HG02943 (cell line): ENCODE results near the gene SEC11A.
A peak's percentile ranks its signal among the peaks of the same experiment; 100 is the strongest.
"Not testable (repeated sequence)": the region's sequence is repeated elsewhere in the genome, so short reads cannot be mapped to it uniquely, and the experiment has no call there.

Experiments
- ATAC-seq: cut with Tn5 transposase; IDR thresholded peaks from one replicate; pipeline ENCODE4 v1.9.1; 2021; ENCODE audit warnings: mild to moderate bottlenecking, low read depth, moderate library complexity; ENCODE audit not compliant: unreplicated experiment

The SEC11A gene

GRCh38 chr15:84686446-84686845 is 29.5 kb downstream of the SEC11A start:
- not testable (repeated sequence) for ATAC-seq

- ATAC-seq = no peak
Measured at GRCh38 chr15:84685304-84685703, 30.6 kb downstream of the SEC11A start.

DNA sequence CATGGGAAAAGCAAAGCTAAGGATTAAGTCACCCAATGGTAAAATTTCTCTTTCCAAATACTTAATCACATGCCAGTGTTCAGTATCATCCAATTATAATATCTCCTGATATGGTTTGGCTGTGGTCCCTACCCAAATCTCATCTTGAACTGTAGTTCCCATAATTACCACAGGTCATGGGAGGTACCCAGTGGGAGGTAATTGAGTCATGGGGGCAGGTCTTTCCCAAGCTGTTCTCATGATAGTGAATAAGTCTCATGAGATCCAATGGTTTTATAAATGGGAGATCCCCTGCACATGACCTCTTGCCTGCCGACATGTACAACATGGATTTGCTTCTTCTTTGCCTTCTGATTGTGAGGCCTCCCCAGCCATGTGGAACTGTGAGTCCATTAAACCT is 31.8 kb downstream of the SEC11A start:
- no peak for ATAC-seq

- no peak for ATAC-seq
Measured at GRCh38 chr15:84681831-84682230, 34.1 kb downstream of the SEC11A start.

DNA sequence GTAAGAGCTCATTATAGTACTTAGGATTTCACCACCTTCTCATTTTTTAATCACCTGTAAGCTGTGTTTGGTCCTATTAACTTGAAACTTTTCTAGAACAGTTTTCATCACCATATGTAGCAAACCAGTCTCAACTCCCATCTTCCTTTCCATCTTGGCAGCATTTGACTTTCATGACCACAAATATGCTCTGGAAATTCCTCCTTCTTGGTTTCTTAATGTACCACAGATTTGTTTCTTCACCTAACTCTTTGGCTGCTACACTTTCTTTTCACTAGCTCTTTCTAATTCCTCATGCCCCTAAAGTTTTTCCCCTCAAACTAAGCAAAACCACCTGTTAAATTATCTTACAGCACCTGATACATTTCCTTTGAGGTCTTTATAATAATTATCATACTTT is 44.7 kb downstream of the SEC11A start:
- ATAC-seq = no peak

GRCh38 chr15:84669726-84670125 is 46.2 kb downstream of the SEC11A start:
- ATAC-seq = no peak

GRCh38 chr15:84668221-84668982 is 47.5 kb downstream of the SEC11A start:
- ATAC-seq = no peak

DNA sequence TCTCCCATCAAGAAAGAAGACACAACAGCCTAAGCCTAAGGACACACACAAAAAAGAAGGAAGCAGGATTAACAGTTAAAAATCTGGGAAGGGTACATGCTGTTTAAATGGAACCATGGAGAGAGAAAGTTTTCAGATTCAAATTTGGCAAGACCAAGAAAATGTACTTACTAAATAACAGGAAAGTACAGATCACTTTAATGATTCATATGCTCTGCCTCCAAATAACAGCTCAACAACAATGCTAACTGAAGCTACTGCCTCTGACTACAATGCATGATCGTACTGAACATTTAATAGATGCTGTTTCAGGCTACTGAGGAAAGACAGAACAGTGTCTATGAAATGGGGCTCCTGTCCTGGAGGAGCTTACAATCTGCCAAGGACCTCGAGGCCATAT is 49.6 kb downstream of the SEC11A start:
- no peak for ATAC-seq

DNA sequence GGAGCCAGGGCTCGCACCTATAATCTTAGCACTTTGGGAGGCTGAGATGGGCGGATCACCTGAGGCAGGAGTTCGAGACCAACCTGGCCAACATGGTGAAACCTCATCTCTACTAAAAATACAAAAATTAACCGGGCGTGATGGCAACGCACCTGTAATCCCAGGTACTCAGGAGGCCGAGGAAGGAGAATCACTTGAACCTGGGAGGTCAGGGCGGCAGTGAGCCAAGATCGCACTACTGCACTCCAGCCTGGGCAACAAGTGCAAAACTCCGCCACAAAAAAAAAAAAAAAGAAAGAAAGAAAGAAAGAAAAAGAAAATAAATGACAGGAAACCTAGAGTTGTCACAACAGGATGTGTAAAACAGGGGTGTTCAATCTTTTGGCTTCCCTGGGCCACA is 54.9 kb downstream of the SEC11A start:
- ATAC-seq = no peak

DNA sequence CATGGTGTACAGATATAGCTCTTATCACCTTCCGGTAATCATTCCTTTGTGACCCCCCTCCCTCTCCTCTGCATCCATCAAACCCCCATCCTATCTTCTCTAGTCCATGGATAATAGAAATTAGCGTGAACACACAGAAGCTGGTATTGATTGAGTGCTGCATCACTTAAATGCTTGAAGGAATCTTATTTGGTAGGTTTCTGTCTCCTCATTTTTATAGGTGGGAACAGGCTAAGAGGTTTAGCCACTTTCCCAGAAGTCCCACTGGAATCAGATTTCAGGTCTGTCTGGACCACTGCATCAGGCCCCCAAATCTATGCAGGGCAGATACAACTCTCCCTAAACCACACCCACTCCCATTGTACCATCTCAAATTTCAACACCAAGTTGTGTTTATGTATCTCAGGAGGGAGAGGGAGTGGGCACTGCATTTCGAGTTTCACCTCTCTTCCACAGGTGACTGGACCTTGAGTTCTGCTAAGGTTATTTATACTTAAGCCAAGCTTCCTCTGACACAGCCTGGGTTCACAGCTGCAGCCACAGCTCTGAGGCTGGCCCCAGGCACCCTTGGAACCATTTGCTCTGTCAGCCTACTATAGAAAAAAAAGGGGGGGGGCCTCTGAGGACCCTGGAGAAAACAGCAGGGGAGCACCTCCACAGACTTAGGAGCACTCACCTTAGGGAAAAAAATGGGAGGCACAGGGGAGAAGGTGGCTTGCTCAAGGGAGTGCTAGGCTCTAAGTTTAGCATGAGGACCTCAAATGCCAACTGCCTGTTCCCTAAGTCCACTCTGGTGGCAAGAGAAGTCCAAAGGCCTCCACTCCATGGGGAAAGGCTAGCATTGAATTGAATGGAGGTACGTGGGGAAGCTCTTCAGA is 55.8 kb downstream of the SEC11A start:
- ATAC-seq = no peak

DNA sequence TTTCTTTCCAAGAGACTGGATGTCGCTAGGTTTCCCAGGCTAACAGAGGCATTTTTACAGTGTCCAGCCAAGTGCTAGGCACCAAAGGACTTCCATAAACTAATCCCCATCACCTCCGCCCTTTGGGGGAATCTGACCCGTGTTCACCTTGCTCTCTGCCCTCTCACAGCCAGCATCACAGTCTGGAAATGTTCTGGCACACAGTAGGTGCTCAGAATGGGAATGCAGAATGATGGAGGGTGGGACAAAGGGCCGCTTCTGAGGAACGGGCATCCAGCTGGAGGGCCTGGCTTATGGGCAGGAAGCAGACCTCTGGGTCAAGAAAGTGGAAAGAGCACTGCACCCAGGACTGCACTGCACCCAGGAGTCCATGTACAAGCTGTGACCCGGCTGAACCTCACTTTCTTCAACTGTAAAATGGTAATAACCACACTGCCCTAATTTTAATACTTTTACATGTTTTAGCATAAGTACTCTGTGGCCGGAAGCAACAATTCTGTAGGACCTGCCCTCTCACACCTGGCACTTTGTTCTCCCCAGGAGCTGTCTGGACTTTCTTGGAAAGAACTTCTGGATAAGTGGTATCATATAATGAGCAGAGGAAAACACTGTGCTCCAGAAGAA is 57.0 kb downstream of the SEC11A start:
- no peak for ATAC-seq

- peak; percentile 66 for ATAC-seq
Measured at GRCh38 chr15:84658080-84658787, 57.7 kb downstream of the SEC11A start, which contains the start of gene NMB. Gene NMB (minus strand): TSS chr15:84658199. CDS start chr15:84658152, 47 bp downstream.

- no peak for ATAC-seq
Measured at GRCh38 chr15:84657748-84658079, 58.2 kb downstream of the SEC11A start.

DNA sequence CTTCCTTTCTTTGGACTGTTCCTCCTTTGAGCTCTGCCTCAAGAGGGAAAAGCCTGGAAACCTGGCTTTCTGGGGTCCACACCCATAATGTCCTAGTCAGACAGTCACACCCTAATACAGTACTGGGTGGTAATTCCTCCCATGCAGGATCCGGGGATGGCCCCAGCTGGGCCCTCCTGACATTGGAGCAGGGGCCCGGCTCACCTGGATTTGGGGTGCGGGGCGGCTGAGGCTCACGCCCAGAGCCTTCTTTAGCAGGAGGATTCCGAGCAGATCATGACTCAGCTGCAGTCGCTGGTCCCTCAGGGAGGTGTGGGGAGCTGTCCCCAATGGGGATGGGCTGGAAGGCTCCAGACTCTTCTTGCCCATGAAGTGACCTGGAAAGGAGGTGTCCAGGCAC is 59.0 kb downstream of the SEC11A start:
- ATAC-seq = no peak

- ATAC-seq = peak; percentile 34
Measured at GRCh38 chr15:84654689-84655453, 61.1 kb downstream of the SEC11A start.

GRCh38 chr15:84653910-84654688 is 61.8 kb downstream of the SEC11A start, which contains the start of gene WDR73:
Gene WDR73 (minus strand): TSS chr15:84654283. CDS start chr15:84654274, 9 bp downstream.
- ATAC-seq = peak; percentile 72

DNA sequence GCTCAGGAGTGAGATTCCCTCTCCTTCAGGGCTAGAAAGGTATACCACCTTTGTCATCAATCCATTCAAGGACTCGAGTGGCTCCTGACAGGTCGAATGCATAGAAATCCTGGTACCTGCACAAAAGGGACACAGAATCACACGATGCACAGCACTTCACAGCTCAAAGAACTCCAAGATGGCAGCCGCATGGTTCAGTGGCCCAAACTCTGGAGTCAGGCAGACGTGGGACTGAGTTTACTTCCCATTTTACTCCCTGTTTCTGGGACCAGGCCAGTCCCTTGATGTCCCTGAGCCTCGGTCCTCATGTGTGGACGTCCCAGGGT is 62.4 kb downstream of the SEC11A start:
- ATAC-seq = no peak

DNA sequence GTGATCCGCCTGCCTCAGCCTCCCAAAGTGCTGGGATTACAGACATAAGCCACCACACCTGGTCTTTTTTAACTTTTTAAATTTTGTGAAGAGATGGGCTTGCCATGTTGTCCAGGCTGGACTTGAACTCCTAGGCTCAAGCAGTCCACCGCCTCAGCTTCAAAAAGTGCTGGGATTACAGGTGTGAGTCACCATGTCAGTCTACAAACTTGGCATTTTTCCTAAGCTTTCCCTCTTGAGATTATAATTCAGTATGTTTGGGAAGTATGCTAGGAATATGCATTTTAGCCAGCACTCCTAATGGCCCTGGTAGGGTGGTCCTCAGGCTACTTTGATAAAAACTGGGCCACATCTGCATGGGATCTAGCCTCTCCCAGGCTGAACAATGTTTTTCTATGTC is 66.2 kb downstream of the SEC11A start:
- ATAC-seq = no peak

DNA sequence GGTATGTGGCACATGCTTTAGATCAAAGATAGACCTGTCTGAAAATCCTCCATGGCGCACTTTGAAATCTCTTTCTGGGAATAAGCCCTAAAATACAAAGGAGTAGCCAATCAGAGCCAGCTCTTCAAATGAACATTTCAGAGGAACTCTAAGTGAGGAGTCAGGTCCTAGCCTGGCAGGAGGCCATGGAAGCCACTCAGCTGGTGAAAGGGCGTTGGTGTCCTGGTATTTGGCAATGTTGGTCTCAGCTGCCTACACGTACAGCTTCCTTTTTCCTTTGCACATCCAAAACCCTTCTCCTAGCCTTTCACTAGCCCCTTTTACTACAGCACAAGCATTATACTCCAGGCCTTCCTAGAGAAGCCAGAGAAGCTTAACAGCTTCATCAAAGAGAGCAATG is 67.4 kb downstream of the SEC11A start:
- no peak for ATAC-seq
